NB4 (cell line): Measurements from ENCODE around the gene ABCE1.

Experiments
- DNase-seq: peaks from one replicate; pipeline ENCODE4 v3.0.0; 2010; ENCODE audit warnings: low read depth
- H3K4me3 ChIP-seq: one replicate; pipeline ENCODE4 v1.5.1; 2011; ENCODE audit warnings: mild to moderate bottlenecking, low read depth, low read length, moderate library complexity
- MYC ChIP-seq: IDR thresholded peaks from 2 replicates; pipeline ENCODE4 v1.6.1; 2011; ENCODE audit warnings: low read depth, low read length
- POLR2A ChIP-seq: IDR thresholded peaks from 2 replicates; pipeline ENCODE4 v1.6.1; 2011; ENCODE audit warnings: mild to moderate bottlenecking; ENCODE audit not compliant: insufficient read length; ENCODE audit errors: extremely low read depth
- TF ChIP-seq, protein P1 (sequence below): IDR thresholded peaks from one replicate; pipeline ENCODE4 v1.5.1; 2012; ENCODE audit warnings: low read depth, low read length
- TF ChIP-seq, protein P2 (sequence below): IDR thresholded peaks from 2 replicates; pipeline ENCODE4 v1.6.1; 2011; ENCODE audit warnings: low read depth, low read length

The ABCE1 gene

DNA sequence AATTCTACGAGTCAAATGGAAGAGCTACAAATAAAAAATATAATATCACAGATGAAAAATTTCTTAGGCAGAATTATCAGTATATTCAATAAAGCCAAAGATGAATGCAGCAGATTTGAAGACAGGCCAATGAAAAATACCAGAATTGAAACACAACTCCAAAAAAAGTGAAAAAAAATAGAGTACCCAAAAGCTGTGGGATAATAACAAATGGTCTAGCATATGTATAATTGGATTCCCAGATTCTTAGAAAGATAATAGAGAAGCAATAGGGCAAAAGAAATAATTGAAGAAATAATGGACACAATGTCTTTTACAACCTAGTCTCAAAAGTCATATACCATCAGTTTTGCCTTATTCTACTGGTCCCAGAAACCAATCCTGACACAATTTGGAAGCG lies 4.5 kb upstream of the ABCE1 start:
- H3K4me3 ChIP-seq: no peak overlapping the region
- DNase-seq: no peak
- TF ChIP-seq POLR2A (no peak), MYC (no peak)
- TF ChIP-seq, protein P1, sequence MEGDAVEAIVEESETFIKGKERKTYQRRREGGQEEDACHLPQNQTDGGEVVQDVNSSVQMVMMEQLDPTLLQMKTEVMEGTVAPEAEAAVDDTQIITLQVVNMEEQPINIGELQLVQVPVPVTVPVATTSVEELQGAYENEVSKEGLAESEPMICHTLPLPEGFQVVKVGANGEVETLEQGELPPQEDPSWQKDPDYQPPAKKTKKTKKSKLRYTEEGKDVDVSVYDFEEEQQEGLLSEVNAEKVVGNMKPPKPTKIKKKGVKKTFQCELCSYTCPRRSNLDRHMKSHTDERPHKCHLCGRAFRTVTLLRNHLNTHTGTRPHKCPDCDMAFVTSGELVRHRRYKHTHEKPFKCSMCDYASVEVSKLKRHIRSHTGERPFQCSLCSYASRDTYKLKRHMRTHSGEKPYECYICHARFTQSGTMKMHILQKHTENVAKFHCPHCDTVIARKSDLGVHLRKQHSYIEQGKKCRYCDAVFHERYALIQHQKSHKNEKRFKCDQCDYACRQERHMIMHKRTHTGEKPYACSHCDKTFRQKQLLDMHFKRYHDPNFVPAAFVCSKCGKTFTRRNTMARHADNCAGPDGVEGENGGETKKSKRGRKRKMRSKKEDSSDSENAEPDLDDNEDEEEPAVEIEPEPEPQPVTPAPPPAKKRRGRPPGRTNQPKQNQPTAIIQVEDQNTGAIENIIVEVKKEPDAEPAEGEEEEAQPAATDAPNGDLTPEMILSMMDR: no peak
- TF ChIP-seq, protein P2, sequence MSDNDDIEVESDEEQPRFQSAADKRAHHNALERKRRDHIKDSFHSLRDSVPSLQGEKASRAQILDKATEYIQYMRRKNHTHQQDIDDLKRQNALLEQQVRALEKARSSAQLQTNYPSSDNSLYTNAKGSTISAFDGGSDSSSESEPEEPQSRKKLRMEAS: no peak

DNA sequence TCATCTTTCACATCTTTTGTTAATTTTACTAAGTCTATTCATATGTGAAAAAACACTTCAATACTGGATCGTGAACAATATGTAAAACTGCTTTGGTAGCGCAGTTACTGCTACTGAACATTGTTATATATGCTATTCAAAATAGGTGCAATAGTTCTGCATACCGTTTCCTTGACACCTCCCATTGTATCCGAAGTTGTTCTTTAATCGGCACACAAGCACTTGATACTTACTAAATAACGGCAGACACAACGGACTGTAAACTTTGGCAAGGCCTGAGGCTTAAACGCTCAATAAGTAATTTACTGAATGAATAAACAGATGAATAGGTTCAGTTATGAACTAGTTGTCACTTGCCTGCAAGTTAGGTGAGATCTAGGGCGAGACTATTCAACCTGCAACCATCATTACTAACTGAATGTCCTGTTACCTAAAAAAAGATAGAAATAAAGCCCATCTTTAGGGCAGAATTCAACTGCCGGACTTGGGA lies 735 bp upstream of the ABCE1 start:
- peak overlapping the region; percentile 99 for H3K4me3 ChIP-seq
- no peak for DNase-seq
- TF ChIP-seq, protein P1: no peak
- TF ChIP-seq POLR2A (no peak), MYC (no peak)
- TF ChIP-seq, protein P2: no peak

DNA sequence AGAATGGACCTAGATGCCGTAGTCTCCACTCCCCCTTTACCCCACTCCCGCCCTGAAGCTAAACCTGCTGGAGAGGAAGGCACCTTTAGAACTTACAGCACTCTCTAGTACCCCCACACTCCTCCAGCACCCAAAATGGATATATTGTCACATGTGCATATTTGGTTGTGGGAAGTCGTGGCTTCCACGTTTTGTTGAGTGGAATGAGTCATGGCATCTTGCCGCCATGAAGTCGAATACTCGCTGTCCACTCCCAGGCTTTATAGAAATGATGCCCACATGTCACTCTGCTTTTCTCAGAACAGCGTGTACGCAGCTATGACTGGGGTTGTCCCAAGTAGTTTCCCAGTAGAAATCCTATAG lies 545 bp downstream of the ABCE1 start:
- TF ChIP-seq, protein P1: no peak
- peak; percentile 90 for TF ChIP-seq MYC
- TF ChIP-seq, protein P2: peak; percentile 85
- DNase-seq: peak; percentile 71
- peak overlapping the region; percentile 99 for H3K4me3 ChIP-seq

DNA sequence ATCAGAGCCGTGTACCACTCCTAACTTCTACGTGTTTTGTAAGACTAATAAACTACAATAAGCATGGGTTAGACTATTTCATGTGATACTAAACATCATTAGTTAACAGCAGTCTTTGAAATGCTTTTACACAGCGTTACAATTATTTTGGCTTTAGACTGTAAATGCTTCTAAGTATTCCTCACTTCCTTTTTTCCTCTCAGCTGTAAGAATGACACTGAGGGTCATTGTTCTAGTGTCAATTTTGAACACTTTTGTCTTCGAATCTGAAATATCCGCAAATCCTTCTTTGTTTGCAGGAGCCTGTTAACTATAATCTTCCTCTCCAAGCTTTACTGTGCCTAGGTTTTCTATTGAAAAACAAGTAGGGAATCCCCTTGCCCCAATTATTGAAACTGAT lies 1.5 kb downstream of the ABCE1 start:
- TF ChIP-seq MYC (no peak), POLR2A (no peak)
- TF ChIP-seq, protein P1: no peak
- TF ChIP-seq, protein P2: no peak
- peak; percentile 33 for DNase-seq
- H3K4me3 ChIP-seq: peak overlapping the region; percentile 99

DNA sequence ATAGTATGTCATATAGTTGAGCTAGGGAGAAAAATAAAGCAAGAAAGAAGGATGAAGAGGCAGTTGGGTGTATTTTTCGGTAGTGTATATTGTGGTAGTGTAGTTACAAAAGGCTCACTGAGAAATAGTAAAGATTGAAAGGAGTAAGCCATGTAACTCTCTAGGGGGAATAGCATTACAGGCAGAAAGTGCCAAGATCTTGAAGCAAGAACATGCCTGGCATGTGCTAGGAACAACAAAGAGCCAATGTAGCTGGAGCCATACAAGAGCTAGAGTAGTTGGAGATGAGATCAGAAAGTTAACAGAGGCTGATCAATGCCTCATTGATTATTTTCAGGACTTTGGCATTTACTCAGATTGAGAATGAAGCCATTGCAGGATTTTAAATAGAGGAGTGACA lies 3.0 kb downstream of the ABCE1 start:
- DNase-seq: peak; percentile 2
- H3K4me3 ChIP-seq: peak overlapping the region; percentile 99

DNA sequence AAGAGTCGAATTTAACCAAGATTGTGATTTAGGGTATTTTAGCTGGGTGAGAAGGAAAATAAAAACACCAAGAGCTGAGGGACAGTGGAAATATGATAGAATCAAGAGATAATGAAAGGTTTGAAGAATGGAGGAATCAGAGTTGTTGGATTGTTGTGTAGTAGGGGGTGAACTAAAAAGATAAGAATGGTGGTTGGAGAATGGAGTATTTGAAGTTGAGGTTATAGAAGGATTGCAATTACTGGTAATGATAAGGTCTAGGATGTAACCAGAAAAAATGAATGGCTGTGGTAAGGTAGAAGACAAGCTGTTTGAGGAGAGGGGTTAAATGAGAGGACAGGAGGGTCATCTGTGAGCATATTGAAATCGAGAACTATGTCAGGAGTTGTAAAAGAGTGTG lies 4.5 kb downstream of the ABCE1 start:
- DNase-seq: no peak
- no peak for TF ChIP-seq POLR2A
- TF ChIP-seq, protein P2: no peak
- TF ChIP-seq, protein P1: no peak
- TF ChIP-seq MYC: no peak
- H3K4me3 ChIP-seq: peak overlapping the region; percentile 99

More for the DNA sequence above, 3.0 kb downstream of the ABCE1 start:
- TF ChIP-seq, protein P1: no peak
- TF ChIP-seq, protein P2: no peak
